Measurements from ENCODE around the gene ISLR2.

DNA sequence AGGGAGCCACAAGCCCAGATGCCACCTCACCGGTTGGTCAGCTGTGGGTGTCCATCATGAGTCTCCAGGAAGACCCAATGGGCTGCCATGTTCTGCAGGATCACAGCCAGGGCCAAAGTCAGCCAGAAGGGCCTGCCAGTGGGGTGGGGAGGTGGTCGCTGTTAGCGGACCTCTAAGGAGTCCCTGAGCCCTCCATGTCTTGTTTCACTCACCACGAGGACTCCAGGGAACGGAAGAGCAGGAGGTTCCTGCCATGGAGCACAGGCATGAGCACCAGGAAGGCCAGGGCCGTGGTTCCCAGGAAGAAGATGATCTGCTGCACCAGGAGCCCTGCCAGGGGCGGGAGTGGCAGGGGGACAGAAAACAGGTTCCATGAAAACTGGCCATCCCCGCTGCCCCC is 51.7 kb downstream of the ISLR2 start:
- TF ChIP-seq, protein P1, sequence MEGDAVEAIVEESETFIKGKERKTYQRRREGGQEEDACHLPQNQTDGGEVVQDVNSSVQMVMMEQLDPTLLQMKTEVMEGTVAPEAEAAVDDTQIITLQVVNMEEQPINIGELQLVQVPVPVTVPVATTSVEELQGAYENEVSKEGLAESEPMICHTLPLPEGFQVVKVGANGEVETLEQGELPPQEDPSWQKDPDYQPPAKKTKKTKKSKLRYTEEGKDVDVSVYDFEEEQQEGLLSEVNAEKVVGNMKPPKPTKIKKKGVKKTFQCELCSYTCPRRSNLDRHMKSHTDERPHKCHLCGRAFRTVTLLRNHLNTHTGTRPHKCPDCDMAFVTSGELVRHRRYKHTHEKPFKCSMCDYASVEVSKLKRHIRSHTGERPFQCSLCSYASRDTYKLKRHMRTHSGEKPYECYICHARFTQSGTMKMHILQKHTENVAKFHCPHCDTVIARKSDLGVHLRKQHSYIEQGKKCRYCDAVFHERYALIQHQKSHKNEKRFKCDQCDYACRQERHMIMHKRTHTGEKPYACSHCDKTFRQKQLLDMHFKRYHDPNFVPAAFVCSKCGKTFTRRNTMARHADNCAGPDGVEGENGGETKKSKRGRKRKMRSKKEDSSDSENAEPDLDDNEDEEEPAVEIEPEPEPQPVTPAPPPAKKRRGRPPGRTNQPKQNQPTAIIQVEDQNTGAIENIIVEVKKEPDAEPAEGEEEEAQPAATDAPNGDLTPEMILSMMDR (IDR thresholded peaks at IDR 0.05), result no peak
- TF ChIP-seq POLR2A (IDR thresholded peaks at IDR 0.05), result no peak

All from stomach (tissue), 4 donors.